ENCODE data around the gene RLN3.

The RLN3 gene

DNA sequence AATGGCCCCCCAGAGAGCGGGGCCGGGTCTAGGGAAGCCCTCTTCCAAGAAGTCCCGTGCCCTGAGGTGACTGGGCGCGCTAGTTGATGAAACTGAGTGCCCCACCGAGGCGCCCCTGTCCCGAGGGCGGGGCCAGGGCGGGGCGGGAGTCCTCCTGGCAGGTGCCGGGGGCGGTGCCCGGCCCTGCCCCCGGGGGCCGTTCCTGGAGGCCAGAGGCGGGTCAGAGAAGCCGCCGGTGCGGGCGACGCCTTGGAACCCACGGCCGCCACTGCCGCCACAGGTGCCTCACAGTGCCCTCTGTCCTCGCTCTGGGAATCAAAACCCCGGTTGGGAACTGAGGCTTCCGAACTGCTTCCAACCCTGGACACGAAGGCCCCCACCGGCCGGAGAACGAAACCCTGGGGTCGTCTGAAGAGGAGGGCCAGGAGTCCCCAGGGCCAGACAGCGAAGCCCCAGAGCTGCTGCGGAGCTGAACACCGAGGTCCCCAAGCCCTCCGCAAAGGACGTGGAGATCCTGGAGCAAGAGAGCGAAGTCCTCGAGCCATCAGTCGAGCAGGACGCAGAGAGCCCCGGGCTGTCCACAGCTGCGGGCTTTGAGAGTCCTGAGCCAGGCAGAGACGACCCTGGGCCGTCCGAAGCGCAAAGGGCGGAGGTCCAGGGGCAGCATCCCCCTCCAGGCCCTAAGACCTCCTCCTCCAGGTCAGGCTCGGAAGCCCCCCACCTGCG, 44.8 kb downstream of the RLN3 start, which contains the start of gene MISP3:
Gene MISP3 (plus strand): TSS at position 252 of the 726 bp plus-strand sequence. CDS start 524 bp downstream, outside the sequence.
- DNase-seq (ENCODE audit: insufficient read length, low spot score) (no peak), FAIRE-seq (no peak)
- no peak for TF ChIP-seq PAX5 (IDR thresholded peaks at IDR 0.05; ENCODE audit: insufficient read depth, low read length, severe bottlenecking)
- TF ChIP-seq SPI1 (IDR thresholded peaks at IDR 0.05; ENCODE audit: low read depth, low read length) = no peak
- TF ChIP-seq TAF1 (IDR thresholded peaks at IDR 0.05; ENCODE audit: low read depth, low read length) = no peak
- TF ChIP-seq POLR2A (IDR thresholded peaks at IDR 0.05; ENCODE audit: low read depth, low read length) = no peak
- no peak for TF ChIP-seq POLR2AphosphoS5 (IDR thresholded peaks at IDR 0.05; ENCODE audit: low read depth, low read length)
- TF ChIP-seq POU2F2 (IDR thresholded peaks at IDR 0.05; ENCODE audit: low read depth, low read length) = no peak

DNA sequence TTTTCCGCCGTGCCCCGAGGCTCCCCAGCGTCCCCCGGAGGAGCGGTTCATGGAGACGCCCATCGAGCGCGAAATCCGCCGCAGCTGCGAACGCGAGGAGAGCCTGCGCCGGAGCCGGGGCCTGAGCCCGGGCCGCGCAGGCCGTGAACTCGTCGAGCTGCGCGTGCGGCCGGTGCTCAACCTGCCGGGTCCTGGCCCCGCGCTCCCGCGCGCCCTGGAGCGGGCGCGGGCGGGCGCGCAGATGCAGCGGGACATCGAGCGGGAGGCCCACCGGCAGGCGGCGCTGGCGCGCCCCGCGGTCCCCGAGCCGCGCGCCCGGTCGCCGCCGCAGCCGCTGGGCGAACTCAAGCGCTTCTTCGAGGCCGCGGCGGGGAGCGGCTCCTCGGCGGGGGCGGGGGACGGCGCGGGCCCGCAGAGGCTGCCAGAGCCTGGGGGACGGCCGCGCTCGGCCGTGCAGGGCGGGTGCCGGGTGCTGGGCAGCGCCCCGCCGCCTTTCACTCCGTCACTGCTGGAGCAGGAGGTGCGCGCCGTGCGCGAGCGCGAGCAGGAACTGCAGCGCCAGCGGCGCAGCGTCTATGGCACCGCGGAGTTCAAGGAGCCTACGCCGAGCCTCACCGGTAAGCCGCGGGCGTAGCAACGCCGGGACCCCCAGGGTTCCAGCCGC, 45.4 kb downstream of the RLN3 start:
- no peak for TF ChIP-seq POU2F2 (IDR thresholded peaks at IDR 0.05; ENCODE audit: low read depth, low read length)
- TF ChIP-seq TAF1 (IDR thresholded peaks at IDR 0.05; ENCODE audit: low read depth, low read length) = no peak
- no peak; the same call in 1 of the 2 replicates for TF ChIP-seq SPI1 (IDR thresholded peaks at IDR 0.05; ENCODE audit: low read depth, low read length)
- peak; percentile 76 for DNase-seq (ENCODE audit: insufficient read length, low spot score)
- FAIRE-seq = peak; percentile 78

DNA sequence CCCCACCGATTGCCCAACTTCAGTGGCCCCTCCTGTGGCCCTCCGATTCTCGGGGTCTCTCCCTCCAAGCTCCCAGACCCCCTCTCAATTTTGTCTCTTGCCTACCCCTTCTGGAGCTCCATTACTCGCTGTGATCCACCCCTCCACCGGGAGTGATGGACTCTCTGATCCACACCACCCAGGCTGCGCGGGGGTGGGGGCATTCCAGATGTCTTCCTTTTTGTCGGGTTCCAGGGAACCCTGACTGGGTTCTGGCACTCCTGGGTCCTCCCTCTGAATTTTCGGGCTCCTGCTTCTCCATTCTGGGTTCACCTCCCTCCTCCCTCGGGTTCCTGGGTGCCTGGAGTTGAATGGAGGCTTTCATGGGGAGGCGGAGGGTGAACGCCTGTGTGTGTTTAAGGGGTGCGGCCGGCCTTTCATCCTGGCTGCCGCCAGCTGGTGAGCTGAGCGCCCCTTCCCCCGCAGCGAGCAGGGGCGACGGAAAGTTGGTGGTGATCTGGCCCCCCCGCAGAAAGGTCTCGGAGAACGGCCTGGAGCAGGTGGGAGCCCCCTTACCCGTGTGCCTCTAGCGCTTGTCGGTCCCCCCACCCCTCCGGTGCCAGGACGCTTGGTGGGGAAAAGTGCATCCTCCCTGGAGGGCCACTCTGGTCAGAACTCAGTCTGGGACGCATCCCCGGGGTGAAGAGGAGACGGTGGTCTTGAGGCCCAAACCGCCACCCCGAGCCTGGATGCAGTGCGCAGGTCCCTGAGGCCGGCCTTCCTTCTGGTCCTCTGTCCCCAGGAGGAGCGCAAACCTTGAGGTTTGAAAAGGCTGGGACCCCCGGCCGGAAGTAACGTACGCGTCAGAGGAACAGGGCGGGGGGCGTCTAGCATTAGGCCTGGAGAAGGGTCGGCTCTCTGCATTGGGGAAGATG, 46.2 kb downstream of the RLN3 start:
- DNase-seq (ENCODE audit: insufficient read length, low spot score) = no peak
- no peak for TF ChIP-seq SPI1 (IDR thresholded peaks at IDR 0.05; ENCODE audit: low read depth, low read length)
- no peak for TF ChIP-seq POLR2AphosphoS5 (IDR thresholded peaks at IDR 0.05; ENCODE audit: low read depth, low read length)
- no peak for TF ChIP-seq POLR2A (IDR thresholded peaks at IDR 0.05; ENCODE audit: low read depth, low read length)
- TF ChIP-seq TAF1 (IDR thresholded peaks at IDR 0.05; ENCODE audit: low read depth, low read length) = no peak
- no peak for TF ChIP-seq POU2F2 (IDR thresholded peaks at IDR 0.05; ENCODE audit: low read depth, low read length)
- no peak for TF ChIP-seq PAX5 (IDR thresholded peaks at IDR 0.05; ENCODE audit: insufficient read depth, low read length, severe bottlenecking)
- no peak for FAIRE-seq

DNA sequence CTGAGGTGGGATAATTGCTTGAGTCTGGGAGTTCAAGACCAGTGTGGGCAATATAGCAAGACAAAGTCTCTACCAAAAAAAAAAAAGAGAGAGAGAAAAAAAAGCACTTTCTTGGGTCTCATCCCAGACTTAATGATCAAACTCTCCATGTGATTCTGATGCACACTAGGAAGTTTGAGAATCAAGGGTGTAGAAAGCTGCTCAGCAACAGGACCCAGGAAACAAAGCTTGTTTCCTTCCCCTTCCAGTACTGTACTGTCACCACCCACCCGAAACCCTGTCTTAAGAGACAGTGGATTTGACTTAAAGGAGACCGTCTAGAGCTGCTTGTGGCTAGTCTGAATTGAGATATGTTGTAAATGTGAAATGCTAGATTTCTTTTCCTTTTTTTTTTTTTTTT, 50.5 kb downstream of the RLN3 start:
- no peak for TF ChIP-seq PAX5 (IDR thresholded peaks at IDR 0.05; ENCODE audit: insufficient read depth, low read length, severe bottlenecking)
- no peak for TF ChIP-seq POLR2AphosphoS5 (IDR thresholded peaks at IDR 0.05; ENCODE audit: low read depth, low read length)
- TF ChIP-seq SPI1 (IDR thresholded peaks at IDR 0.05; ENCODE audit: low read depth, low read length) = no peak
- TF ChIP-seq POLR2A (IDR thresholded peaks at IDR 0.05; ENCODE audit: low read depth, low read length) = no peak
- no peak for TF ChIP-seq TAF1 (IDR thresholded peaks at IDR 0.05; ENCODE audit: low read depth, low read length)
- TF ChIP-seq POU2F2 (IDR thresholded peaks at IDR 0.05; ENCODE audit: low read depth, low read length) = no peak
- DNase-seq (ENCODE audit: insufficient read length, low spot score) = no peak
- FAIRE-seq = no peak

Measured in GM12891 (cell line).